Measurements from ENCODE around the gene REC114. TPM values are rescaled to one million over a fixed set of nuclear protein-coding genes. Genes with fewer than 3 reads are reported as not detected.

The REC114 gene
- total and polyA plus RNA-seq, 11 donors: 0.23 to 0.82 (median 0.48) TPM; not detected in 7

DNA sequence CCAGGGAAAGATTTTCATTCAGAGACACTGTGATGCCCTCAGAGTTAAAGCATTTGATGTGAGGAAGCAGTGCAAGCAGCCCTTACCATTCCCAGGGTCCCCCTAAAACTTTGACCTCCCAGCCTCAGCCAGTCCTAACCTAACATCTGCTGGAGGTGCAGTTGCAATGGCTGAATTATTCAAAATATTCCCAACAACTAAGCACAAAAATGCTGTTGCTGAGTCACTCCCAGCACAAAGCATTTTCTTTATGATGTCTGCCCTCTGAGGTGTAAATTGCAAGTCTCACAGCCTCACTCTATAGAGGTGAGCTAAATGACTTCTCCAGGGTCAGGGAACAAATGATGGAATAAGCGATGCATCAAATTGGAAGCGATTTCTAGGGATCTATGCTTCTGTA, 6.4 kb upstream of the REC114 start:
- Histone ChIP-seq H3K36me3 (no peaks in the 10 kb centered on the region), H3K4me3 (no peak overlapping the region), H3K4me1 (no peaks in the 10 kb centered on the region), H3K9me3 (no peaks in the 10 kb centered on the region), H3K27me3 (peaks cover 0 to 12% (median 4%) of the 10 kb centered on the region in 9 donors), H3K27ac (no peak overlapping the region)
- ATAC-seq (no peak), DNase-seq (no peak)
- TF ChIP-seq POLR2A (IDR thresholded peaks at IDR 0.05): no peak
- TF ChIP-seq CTCF (IDR thresholded peaks at IDR 0.05): no peak
- intact Hi-C loops (cut with DNase I): no loop called here
- 85 to 93% (median 88%) methylated on average over 2 of the region's 2 CpGs for WGBS, 4 donors

DNA sequence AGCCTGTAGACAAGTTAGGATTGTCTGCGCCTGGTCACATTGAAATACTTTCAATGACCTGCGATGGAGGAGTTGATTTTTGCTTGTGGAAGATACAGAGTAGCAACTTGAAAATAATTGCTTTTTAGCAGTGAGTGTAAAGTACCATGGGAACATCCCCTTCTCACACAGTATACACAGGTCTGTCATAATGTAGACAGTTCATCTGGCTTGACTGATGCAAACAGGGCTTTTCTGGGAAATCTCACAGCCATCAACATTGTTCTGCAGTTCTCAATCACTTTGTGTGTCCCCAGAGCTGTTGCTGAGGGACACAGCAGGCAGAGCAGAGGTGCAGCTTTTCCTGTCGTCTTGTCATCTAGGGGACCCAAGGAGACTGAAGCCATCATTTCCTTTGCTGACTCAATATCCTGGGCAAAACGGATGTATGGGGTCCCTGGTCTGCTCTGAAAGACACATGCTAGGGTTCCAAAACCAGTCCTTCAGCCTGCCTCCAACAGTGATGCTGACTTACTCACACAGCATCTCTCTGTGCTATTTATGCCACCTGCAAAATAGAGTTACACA, 5.3 kb upstream of the REC114 start:
- H3K4me3 ChIP-seq: no peak overlapping the region
- ATAC-seq (no peak), DNase-seq (no peak)
- peaks cover 0 to 12% (median 4%) of the 10 kb centered on the region in 9 donors for H3K27me3 ChIP-seq
- WGBS, 4 donors: 55 to 64% (median 56%) methylated on average over 4 of the region's 4 CpGs
- TF ChIP-seq CTCF (IDR thresholded peaks at IDR 0.05) (no peak), POLR2A (IDR thresholded peaks at IDR 0.05) (no peak)
- no peak overlapping the region for H3K27ac ChIP-seq
- no peaks in the 10 kb centered on the region for H3K36me3 ChIP-seq
- intact Hi-C loops (cut with DNase I): no loop called here
- no peaks in the 10 kb centered on the region for H3K9me3 ChIP-seq
- H3K4me1 ChIP-seq: no peaks in the 10 kb centered on the region

DNA sequence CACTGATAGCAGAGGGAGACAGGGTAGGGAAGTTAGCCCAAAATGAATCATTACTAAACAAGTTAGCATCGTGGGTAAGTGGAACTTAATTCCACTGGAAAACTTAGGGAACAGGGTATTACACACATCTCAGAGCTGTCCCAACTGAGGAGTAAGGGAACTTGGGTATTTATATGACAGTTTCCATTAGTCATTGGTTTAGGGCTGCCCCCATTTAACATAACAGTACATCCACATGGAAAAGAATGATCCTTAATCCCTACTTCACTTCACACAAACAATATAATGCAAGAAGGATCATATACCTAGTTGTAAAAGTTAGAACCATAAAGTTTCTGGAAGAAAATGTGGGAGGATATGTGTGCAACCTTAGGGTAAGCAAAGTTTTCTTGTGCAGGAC, 4.3 kb upstream of the REC114 start:
- Histone ChIP-seq H3K4me3 (no peak overlapping the region), H3K27me3 (peaks cover 0 to 12% (median 4%) of the 10 kb centered on the region in 9 donors), H3K4me1 (no peaks in the 10 kb centered on the region), H3K27ac (no peak overlapping the region), H3K9me3 (no peaks in the 10 kb centered on the region), H3K36me3 (no peaks in the 10 kb centered on the region)
- no peak for ATAC-seq
- WGBS, 4 donors: 44 to 68% (median 62%) methylated on average over 1 of the region's 1 CpG
- DNase-seq: no peak
- TF ChIP-seq POLR2A (IDR thresholded peaks at IDR 0.05): no peak
- no peak for TF ChIP-seq CTCF (IDR thresholded peaks at IDR 0.05)
- intact Hi-C loops (cut with DNase I): no loop called here

GRCh38 chr15:73440571-73440970, 2.4 kb upstream of the REC114 start:
- ATAC-seq: no peak
- WGBS, 4 donors: 86 to 95% (median 91%) methylated on average over 2 to 3 of the region's 3 CpGs
- Histone ChIP-seq H3K27me3 (peaks cover 0 to 11% (median 0%) of the 10 kb centered on the region in 9 donors), H3K4me3 (no peak overlapping the region), H3K9me3 (peaks cover 0 to 7% (median 0%) of the 10 kb centered on the region in 12 donors), H3K36me3 (no peaks in the 10 kb centered on the region), H3K4me1 (no peaks in the 10 kb centered on the region), H3K27ac (no peak overlapping the region)
- TF ChIP-seq CTCF (IDR thresholded peaks at IDR 0.05) (no peak), POLR2A (IDR thresholded peaks at IDR 0.05) (no peak)
- no peak for DNase-seq
- intact Hi-C loops (cut with DNase I): no loop called here
